ENCODE measurements around the gene SDK1. TPM values are rescaled to one million over a fixed set of nuclear protein-coding genes. Genes with fewer than 3 reads are reported as not detected.

SDK1 gene
- polyA plus RNA-seq, 2 of the 4 experiments (the other 2 are of a cell fraction), result 0.12 to 0.28 TPM

DNA sequence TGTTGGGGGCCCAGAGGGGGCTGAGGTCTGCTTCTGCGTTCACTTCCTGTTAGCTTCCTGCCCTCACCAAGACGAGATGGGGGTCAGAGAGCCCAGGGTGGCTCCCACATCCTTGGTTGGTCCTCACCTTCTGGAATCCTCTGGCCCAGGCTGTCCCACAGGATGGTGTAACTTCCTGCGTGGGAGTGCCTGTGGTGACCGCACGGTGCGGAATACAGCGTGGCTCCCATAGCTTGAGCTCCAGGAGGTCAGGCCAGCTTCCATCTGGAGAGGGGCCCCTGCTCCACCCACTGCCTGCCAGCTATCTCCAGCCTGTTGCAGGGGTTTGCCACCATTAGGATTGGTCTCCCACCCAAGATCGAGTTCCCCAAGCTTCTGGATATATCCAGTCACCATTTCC lies 699.9 kb downstream of the SDK1 start:
- Histone ChIP-seq H3K4me3 (no peak overlapping the region), H3K27ac (no peak overlapping the region), H3K4me1 (no peaks in the 10 kb centered on the region), H3K4me2 (no peak overlapping the region), H3K9me3 (no peaks in the 10 kb centered on the region)
- no peak for ATAC-seq
- DNase-seq (ENCODE audit: low read depth in 1 of 2, low spot score in 1 of 2), result no peak
- no peak for FAIRE-seq
- TF ChIP-seq, protein P1, sequence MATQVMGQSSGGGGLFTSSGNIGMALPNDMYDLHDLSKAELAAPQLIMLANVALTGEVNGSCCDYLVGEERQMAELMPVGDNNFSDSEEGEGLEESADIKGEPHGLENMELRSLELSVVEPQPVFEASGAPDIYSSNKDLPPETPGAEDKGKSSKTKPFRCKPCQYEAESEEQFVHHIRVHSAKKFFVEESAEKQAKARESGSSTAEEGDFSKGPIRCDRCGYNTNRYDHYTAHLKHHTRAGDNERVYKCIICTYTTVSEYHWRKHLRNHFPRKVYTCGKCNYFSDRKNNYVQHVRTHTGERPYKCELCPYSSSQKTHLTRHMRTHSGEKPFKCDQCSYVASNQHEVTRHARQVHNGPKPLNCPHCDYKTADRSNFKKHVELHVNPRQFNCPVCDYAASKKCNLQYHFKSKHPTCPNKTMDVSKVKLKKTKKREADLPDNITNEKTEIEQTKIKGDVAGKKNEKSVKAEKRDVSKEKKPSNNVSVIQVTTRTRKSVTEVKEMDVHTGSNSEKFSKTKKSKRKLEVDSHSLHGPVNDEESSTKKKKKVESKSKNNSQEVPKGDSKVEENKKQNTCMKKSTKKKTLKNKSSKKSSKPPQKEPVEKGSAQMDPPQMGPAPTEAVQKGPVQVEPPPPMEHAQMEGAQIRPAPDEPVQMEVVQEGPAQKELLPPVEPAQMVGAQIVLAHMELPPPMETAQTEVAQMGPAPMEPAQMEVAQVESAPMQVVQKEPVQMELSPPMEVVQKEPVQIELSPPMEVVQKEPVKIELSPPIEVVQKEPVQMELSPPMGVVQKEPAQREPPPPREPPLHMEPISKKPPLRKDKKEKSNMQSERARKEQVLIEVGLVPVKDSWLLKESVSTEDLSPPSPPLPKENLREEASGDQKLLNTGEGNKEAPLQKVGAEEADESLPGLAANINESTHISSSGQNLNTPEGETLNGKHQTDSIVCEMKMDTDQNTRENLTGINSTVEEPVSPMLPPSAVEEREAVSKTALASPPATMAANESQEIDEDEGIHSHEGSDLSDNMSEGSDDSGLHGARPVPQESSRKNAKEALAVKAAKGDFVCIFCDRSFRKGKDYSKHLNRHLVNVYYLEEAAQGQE (IDR thresholded peaks at IDR 0.05), result no peak
- TF ChIP-seq FOXS1 (CRISPR knock-in tag; IDR thresholded peaks at IDR 0.05) (no peak), ESRRA (IDR thresholded peaks at IDR 0.05; ENCODE audit: borderline replicate concordance, low read length) (no peak), EHMT2 (IDR thresholded peaks at IDR 0.05; ENCODE audit: low read depth) (no peak), SMC3 (IDR thresholded peaks at IDR 0.05) (no peak), POLR2A (IDR thresholded peaks at IDR 0.05; ENCODE audit: low read length) (no peak), MAZ (IDR thresholded peaks at IDR 0.05; ENCODE audit: borderline replicate concordance, low read depth, low read length) (no peak), RAD21 (conservative IDR thresholded peaks at IDR 0.05 in 1 of 2, IDR thresholded peaks at IDR 0.05 in 1 of 2) (no peak), JUNB (IDR thresholded peaks at IDR 0.05) (no peak), RCOR1 (IDR thresholded peaks at IDR 0.05; ENCODE audit: low read depth, low read length) (no peak), HOXB5 (CRISPR knock-in tag; IDR thresholded peaks at IDR 0.05) (no peak), BHLHE40 (IDR thresholded peaks at IDR 0.05; ENCODE audit: low read depth, low read length) (no peak), ZC3H11A (IDR thresholded peaks at IDR 0.05) (no peak)
- TF ChIP-seq, protein P2, sequence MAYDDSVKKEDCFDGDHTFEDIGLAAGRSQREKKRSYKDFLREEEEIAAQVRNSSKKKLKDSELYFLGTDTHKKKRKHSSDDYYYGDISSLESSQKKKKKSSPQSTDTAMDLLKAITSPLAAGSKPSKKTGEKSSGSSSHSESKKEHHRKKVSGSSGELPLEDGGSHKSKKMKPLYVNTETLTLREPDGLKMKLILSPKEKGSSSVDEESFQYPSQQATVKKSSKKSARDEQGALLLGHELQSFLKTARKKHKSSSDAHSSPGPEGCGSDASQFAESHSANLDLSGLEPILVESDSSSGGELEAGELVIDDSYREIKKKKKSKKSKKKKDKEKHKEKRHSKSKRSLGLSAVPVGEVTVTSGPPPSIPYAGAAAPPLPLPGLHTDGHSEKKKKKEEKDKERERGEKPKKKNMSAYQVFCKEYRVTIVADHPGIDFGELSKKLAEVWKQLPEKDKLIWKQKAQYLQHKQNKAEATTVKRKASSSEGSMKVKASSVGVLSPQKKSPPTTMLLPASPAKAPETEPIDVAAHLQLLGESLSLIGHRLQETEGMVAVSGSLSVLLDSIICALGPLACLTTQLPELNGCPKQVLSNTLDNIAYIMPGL (CRISPR knock-in tag; IDR thresholded peaks at IDR 0.05; ENCODE audit: borderline replicate concordance), result no peak
- TF ChIP-seq, protein P3, sequence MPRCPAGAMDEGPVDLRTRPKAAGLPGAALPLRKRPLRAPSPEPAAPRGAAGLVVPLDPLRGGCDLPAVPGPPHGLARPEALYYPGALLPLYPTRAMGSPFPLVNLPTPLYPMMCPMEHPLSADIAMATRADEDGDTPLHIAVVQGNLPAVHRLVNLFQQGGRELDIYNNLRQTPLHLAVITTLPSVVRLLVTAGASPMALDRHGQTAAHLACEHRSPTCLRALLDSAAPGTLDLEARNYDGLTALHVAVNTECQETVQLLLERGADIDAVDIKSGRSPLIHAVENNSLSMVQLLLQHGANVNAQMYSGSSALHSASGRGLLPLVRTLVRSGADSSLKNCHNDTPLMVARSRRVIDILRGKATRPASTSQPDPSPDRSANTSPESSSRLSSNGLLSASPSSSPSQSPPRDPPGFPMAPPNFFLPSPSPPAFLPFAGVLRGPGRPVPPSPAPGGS (IDR thresholded peaks at IDR 0.05), result no peak
- TF ChIP-seq, protein P4, sequence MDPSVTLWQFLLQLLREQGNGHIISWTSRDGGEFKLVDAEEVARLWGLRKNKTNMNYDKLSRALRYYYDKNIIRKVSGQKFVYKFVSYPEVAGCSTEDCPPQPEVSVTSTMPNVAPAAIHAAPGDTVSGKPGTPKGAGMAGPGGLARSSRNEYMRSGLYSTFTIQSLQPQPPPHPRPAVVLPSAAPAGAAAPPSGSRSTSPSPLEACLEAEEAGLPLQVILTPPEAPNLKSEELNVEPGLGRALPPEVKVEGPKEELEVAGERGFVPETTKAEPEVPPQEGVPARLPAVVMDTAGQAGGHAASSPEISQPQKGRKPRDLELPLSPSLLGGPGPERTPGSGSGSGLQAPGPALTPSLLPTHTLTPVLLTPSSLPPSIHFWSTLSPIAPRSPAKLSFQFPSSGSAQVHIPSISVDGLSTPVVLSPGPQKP (IDR thresholded peaks at IDR 0.05; ENCODE audit: low read depth, low read length), result no peak
- TF ChIP-seq, protein P5, sequence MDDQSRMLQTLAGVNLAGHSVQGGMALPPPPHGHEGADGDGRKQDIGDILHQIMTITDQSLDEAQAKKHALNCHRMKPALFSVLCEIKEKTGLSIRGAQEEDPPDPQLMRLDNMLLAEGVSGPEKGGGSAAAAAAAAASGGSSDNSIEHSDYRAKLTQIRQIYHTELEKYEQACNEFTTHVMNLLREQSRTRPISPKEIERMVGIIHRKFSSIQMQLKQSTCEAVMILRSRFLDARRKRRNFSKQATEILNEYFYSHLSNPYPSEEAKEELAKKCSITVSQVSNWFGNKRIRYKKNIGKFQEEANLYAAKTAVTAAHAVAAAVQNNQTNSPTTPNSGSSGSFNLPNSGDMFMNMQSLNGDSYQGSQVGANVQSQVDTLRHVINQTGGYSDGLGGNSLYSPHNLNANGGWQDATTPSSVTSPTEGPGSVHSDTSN (IDR thresholded peaks at IDR 0.05), result no peak
- POLR2A ChIA-PET, result no interaction called here
- WGBS (ENCODE audit: missing lambda C conversion rate), result 22% methylated on average over 3 of the region's 8 CpGs
- CTCF ChIA-PET, result interaction anchor here (0.8 to 1.5 kb wide), 4 partner anchors 9 to 104 kb away, joined by 3 to 4 read pairs (median 4); no protein-coding TSS in a partner anchor

DNA sequence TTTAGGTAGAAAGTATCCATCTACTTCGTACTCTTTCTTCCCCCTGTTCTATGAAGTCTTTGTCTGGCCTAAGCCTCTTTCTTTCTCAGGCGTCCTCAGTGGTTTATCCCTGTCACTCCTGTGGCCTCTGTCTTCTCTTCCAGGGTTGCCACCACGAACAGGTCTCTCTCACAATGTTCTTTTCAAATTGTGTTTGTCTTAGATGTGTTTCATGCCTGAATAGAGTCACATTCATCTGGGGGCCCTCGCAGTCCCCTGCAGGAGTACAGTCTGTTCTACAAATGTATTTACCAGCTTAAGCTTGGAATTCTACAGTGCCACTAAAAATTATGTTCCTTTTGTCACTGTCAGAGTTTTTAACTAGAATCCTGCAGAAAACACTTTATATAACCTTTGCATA lies 700.7 kb downstream of the SDK1 start:
- no peak overlapping the region for H3K4me3 ChIP-seq
- H3K27ac ChIP-seq, result no peak overlapping the region
- no peaks in the 10 kb centered on the region for H3K4me1 ChIP-seq
- TF ChIP-seq RFX5 (IDR thresholded peaks at IDR 0.05) (no peak), JUN (IDR thresholded peaks at IDR 0.05) (no peak)
- H3K4me2 ChIP-seq, result no peak overlapping the region
- no peaks in the 10 kb centered on the region for H3K9me3 ChIP-seq
- DNase-seq (ENCODE audit: low read depth in 1 of 2, low spot score in 1 of 2) (no peak), ATAC-seq (no peak), FAIRE-seq (no peak)
- ChIA-PET POLR2A (no interaction called here), CTCF (interaction anchor here (0.7 to 1.0 kb wide), 3 partner anchors 9 to 317 kb away, joined by 3 to 4 read pairs (median 3); no protein-coding TSS in a partner anchor)
- 10% methylated on average over 4 of the region's 4 CpGs for WGBS (ENCODE audit: missing lambda C conversion rate)

Measured in A549 (cell line).